Right ventricle myocardium inferior (tissue), 1 donor: ENCODE results near the gene UFSP2. TPM values are rescaled to one million over a fixed set of nuclear protein-coding genes. Genes with fewer than 3 reads are reported as not detected.

Source experiments
- ATAC-seq: fragments of 200-7000 bp; cut with Tn5 transposase; one replicate; pipeline ENCODE4 v1.9.1; 2020; ENCODE audit warnings: mild to moderate bottlenecking, moderate library complexity
- DNase-seq: peaks from one replicate; pipeline ENCODE4 v3.0.0; 2021; ENCODE audit errors: missing footprints
- intact Hi-C: fragments of 100-400 bp; cut with DNase I; formaldehyde crosslinking; loops from one replicate; pipeline ENCODE4 v1.11.0; 2022
- long read RNA-seq: library from polyadenylated mRNA; unstranded; transcript quantifications from one replicate; pipeline ENCODE4 v2.0.0, GENCODE V29; 2021
- total RNA-seq: library from RNA; stranded (reverse); fragmentation: NEBNext Ultra II Directional; extraction: Animal tissue kit (Norgen Biotek cat#: 25700); gene quantifications from one replicate; pipeline ENCODE4 v1.2.1, GENCODE V29; 2021
- donor health status: DM: no; HTN: yes; CAD: no; lungs with severe emphysema.

The UFSP2 gene
- total RNA-seq: 42.0 TPM
- long read RNA-seq, transcript UFSP2-201 (12 exons, 1,630 nt): major isoform, 19 of 21 reads
- long read RNA-seq, partial matches to known transcripts: 0 of 21 reads
- long read RNA-seq, other reads (novel, unspliced or antisense): 2 of 21 reads

- intact Hi-C loops: loop anchor here (2.0 kb wide), 2 partner anchors 29 to 45 kb away; partner anchors contain the start of genes ANKRD37 and CCDC110
- peak; percentile 97 for ATAC-seq
- DNase-seq: peak; percentile 95
Observed at GRCh38 chr4:185425647-185426352, at the start of gene UFSP2. Gene UFSP2, minus strand, starts transcription at chr4:185425964. Its CDS starts 96 bp downstream, at chr4:185425868.

- ATAC-seq: no peak
- DNase-seq: no peak
- intact Hi-C loops: loop anchor here (5.0 kb wide), 2 partner anchors 319 to 564 kb away; no protein-coding TSS in a partner anchor
Observed at GRCh38 chr4:185473247-185473646, 47.5 kb upstream of the UFSP2 start.

GRCh38 chr4:185472103-185472542 is 46.4 kb upstream of the UFSP2 start:
- ATAC-seq: no peak
- no peak for DNase-seq
- intact Hi-C loops: loop anchor here (5.0 kb wide), 2 partner anchors 320 to 565 kb away; no protein-coding TSS in a partner anchor

GRCh38 chr4:185471235-185472102 is 45.7 kb upstream of the UFSP2 start, which contains the start of gene CCDC110:
Gene CCDC110, minus strand, starts transcription at chr4:185471733. Its CDS starts 50 bp downstream, at chr4:185471683.
- intact Hi-C loops: loop anchor here (1.0 to 5.0 kb wide), 6 partner anchors 47 to 566 kb away; partner anchors contain the start of genes PDLIM3 and UFSP2

GRCh38 chr4:185470501-185471195 is 44.9 kb upstream of the UFSP2 start:
- peak; percentile 1 for ATAC-seq
- peak; percentile 84 for DNase-seq
- intact Hi-C loops: loop anchor here (1.0 to 5.0 kb wide), 6 partner anchors 46 to 567 kb away; partner anchors contain the start of genes PDLIM3 and UFSP2

More at GRCh38 chr4:185471235-185472102, 45.7 kb upstream of the UFSP2 start, which contains the start of gene CCDC110:
- DNase-seq (peak; percentile 93), ATAC-seq (peak; percentile 99)

GRCh38 chr4:185469580-185470154 is 43.9 kb upstream of the UFSP2 start:
- intact Hi-C loops: loop anchor here (2.0 to 5.0 kb wide), 4 partner anchors 45 to 568 kb away; partner anchors contain the start of genes PDLIM3 and UFSP2
- no peak for ATAC-seq
- DNase-seq: no peak

GRCh38 chr4:185468999-185469398 is 43.2 kb upstream of the UFSP2 start:
- DNase-seq (no peak), ATAC-seq (no peak)
- intact Hi-C loops: no loop called here

- DNase-seq (no peak), ATAC-seq (no peak)
- intact Hi-C loops: no loop called here
Observed at GRCh38 chr4:185467991-185468390, 42.2 kb upstream of the UFSP2 start.

GRCh38 chr4:185467101-185467500 is 41.3 kb upstream of the UFSP2 start:
- intact Hi-C loops: no loop called here
- no peak for DNase-seq

GRCh38 chr4:185465707-185466106 is 39.9 kb upstream of the UFSP2 start:
- intact Hi-C loops: no loop called here
- no peak for DNase-seq
- ATAC-seq: no peak

More at GRCh38 chr4:185467101-185467500, 41.3 kb upstream of the UFSP2 start:
- no peak for ATAC-seq

- intact Hi-C loops: no loop called here
- ATAC-seq (no peak), DNase-seq (no peak)
Observed at GRCh38 chr4:185464887-185465286, 39.1 kb upstream of the UFSP2 start.

GRCh38 chr4:185464183-185464582 is 38.4 kb upstream of the UFSP2 start:
- intact Hi-C loops: no loop called here
- DNase-seq (no peak), ATAC-seq (no peak)

GRCh38 chr4:185463541-185463940 is 37.8 kb upstream of the UFSP2 start:
- DNase-seq (no peak), ATAC-seq (no peak)
- intact Hi-C loops: no loop called here

GRCh38 chr4:185461565-185461964 is 35.8 kb upstream of the UFSP2 start:
- ATAC-seq (no peak), DNase-seq (no peak)
- intact Hi-C loops: no loop called here

- no peak for ATAC-seq
Observed at GRCh38 chr4:185457136-185457535, 31.4 kb upstream of the UFSP2 start.

GRCh38 chr4:185456131-185456530 is 30.4 kb upstream of the UFSP2 start:
- intact Hi-C loops: no loop called here
- ATAC-seq: no peak
- DNase-seq: no peak

More at GRCh38 chr4:185457136-185457535, 31.4 kb upstream of the UFSP2 start:
- intact Hi-C loops: no loop called here
- DNase-seq: no peak

- intact Hi-C loops: no loop called here
- no peak for DNase-seq
- no peak for ATAC-seq
Observed at GRCh38 chr4:185445209-185445608, 19.4 kb upstream of the UFSP2 start.

- DNase-seq (no peak), ATAC-seq (no peak)
- intact Hi-C loops: no loop called here
Observed at GRCh38 chr4:185441479-185441878, 15.7 kb upstream of the UFSP2 start.
